HCT116 (cell line): ENCODE measurements around the gene CASP10. TPM values are rescaled to one million over a fixed set of nuclear protein-coding genes. Genes with fewer than 3 reads are reported as not detected.

ENCODE experiments used
- ATAC-seq: fragments of 200-7000 bp; cut with Tn5 transposase; 2 replicates; pipeline ENCODE4 v1.9.1; 2020; ENCODE audit warnings: mild to moderate bottlenecking, moderate library complexity
- BruUV-seq: library from RNA; stranded (reverse); fragments of 400-500 nt; replicated peaks from 2 replicates; lab custom pipeline; 2021; lab: Mats Ljungman, UMichigan
- CTCF ChIA-PET: fragments of 300-600 bp; sonication (Branson Sonifier 250); formaldehyde crosslinking; loops from one replicate; lab custom pipeline; 2021; ENCODE audit warnings: antibody characterized with exemption; lab: Charles Lee
- POLR2A ChIA-PET: fragments of 300-600, 350-600 bp; sonication (Branson Sonifier 250); formaldehyde crosslinking; loops from one replicate; lab custom pipeline; 2021; ENCODE audit warnings: antibody characterized with exemption; lab: Charles Lee
- RAD21 ChIA-PET, 2 experiments: fragments of 300-600 bp; sonication (Branson Sonifier 250); formaldehyde crosslinking; loops; one replicate each; lab custom pipeline; 2023; ENCODE audit warnings: low total read pairs in 2 of 2; ENCODE audit not compliant: uncharacterized antibody in 2 of 2, unreplicated experiment in 2 of 2, low non-redundant PET in 1 of 2; lab: Charles Lee
- DNase-seq: peaks from one replicate; pipeline ENCODE4 v3.0.0-alpha.2; 2010; ENCODE audit warnings: low read depth, low spot score
- H2AFZ ChIP-seq: fragments of 200-600 bp; shearing (Covaris generic), sonication (generic); 2 replicates; pipeline ENCODE4 v1.6.1; 2017; ENCODE audit warnings: low read depth, mixed run types, mixed read lengths, antibody characterized with exemption, low read length; ENCODE audit not compliant: poor library complexity, severe bottlenecking
- H3K27ac ChIP-seq: 2 replicates; pipeline ENCODE4 v1.5.1; 2012; ENCODE audit warnings: low read depth, low read length
- H3K27me3 ChIP-seq: fragments of 200-600 bp; sonication (generic); 2 replicates; pipeline ENCODE4 v1.6.1; 2016; ENCODE audit warnings: mixed run types, low read length, mixed read lengths; ENCODE audit not compliant: insufficient read depth
- H3K36me3 ChIP-seq, 2 experiments: fragments of 200-500 bp in 1 of 2; fragments of 200-600 bp in 1 of 2; sonication (Bioruptor generic) in 1 of 2; sonication (generic) in 1 of 2; 2 replicates each; pipeline versions ENCODE4 v1.5.1 to v1.6.1; 2014 to 2016; ENCODE audit warnings: low read length in 2 of 2, inconsistent platforms in 1 of 2, mixed read lengths in 1 of 2, mixed run types in 1 of 2; ENCODE audit not compliant: insufficient read depth in 2 of 2, control insufficient read depth in 1 of 2
- H3K4me1 ChIP-seq, 2 experiments: fragments of 200-600 bp in 1 of 2; sonication (generic) in 1 of 2; 2 replicates each; pipeline versions ENCODE4 v1.5.1 to v1.6.1; 2012 to 2017; ENCODE audit warnings: low read length in 2 of 2, inconsistent platforms in 1 of 2, mild to moderate bottlenecking in 1 of 2, mixed read lengths in 1 of 2, mixed run types in 1 of 2, moderate library complexity in 1 of 2; ENCODE audit not compliant: insufficient read depth in 2 of 2, control insufficient read depth in 1 of 2
- H3K4me2 ChIP-seq: fragments of 200-600 bp; sonication (generic); 2 replicates; pipeline ENCODE4 v1.6.1; 2017; ENCODE audit warnings: mixed run types, low read length, mixed read lengths
- H3K4me3 ChIP-seq, 2 experiments: fragments of 200-600 bp in 1 of 2; sonication (generic) in 1 of 2; replicated peaks in 1 of 2; 2 replicates each; pipeline ENCODE4 v1.5.1; 2011 to 2016; ENCODE audit warnings: low read length in 2 of 2, control low read depth in 1 of 2, low read depth in 1 of 2, mild to moderate bottlenecking in 1 of 2, mixed read lengths in 1 of 2, mixed run types in 1 of 2
- H3K79me2 ChIP-seq: fragments of 200-600 bp; sonication (generic); 2 replicates; pipeline ENCODE4 v1.6.1; 2017; ENCODE audit warnings: mild to moderate bottlenecking, mixed run types, low read length, moderate library complexity, mixed read lengths; ENCODE audit not compliant: insufficient read depth
- H3K9ac ChIP-seq: fragments of 200-600 bp; sonication (generic); 2 replicates; pipeline ENCODE4 v1.6.1; 2016; ENCODE audit warnings: low read length, mixed read lengths
- H3K9me2 ChIP-seq: fragments of 200-600 bp; sonication (generic), shearing (Covaris generic); 2 replicates; pipeline ENCODE4 v1.6.1; 2017; ENCODE audit warnings: mixed run types, mild to moderate bottlenecking, moderate library complexity; ENCODE audit not compliant: insufficient read depth
- H3K9me3 ChIP-seq, 2 experiments: fragments of 200-500 bp in 1 of 2; fragments of 200-600 bp in 1 of 2; sonication (Bioruptor generic) in 1 of 2; sonication (generic) in 1 of 2; 2 replicates each; pipeline ENCODE4 v1.6.1; 2014 to 2017; ENCODE audit warnings: low read length in 2 of 2, mixed read lengths in 2 of 2, inconsistent platforms in 1 of 2, low read depth in 1 of 2, mild to moderate bottlenecking in 1 of 2, mixed run types in 1 of 2, moderate library complexity in 1 of 2; ENCODE audit not compliant: control insufficient read depth in 1 of 2, insufficient read depth in 1 of 2
- H4K20me1 ChIP-seq: fragments of 200-600 bp; sonication (generic), shearing (Covaris generic); 2 replicates; pipeline ENCODE4 v1.6.1; 2017; ENCODE audit warnings: mixed run types, mild to moderate bottlenecking, moderate library complexity; ENCODE audit not compliant: insufficient read depth
- CBX3 ChIP-seq: IDR thresholded peaks from 2 replicates; pipeline ENCODE4 v1.6.1; 2012; ENCODE audit warnings: low read depth
- ELF1 ChIP-seq: IDR thresholded peaks from 2 replicates; pipeline ENCODE4 v1.6.1; 2012; ENCODE audit warnings: low read depth, borderline replicate concordance
- EZH2 ChIP-seq: fragments of 200-600 bp; sonication (generic); IDR thresholded peaks from 2 replicates; pipeline ENCODE4 v1.6.1; 2017; ENCODE audit warnings: antibody characterized with exemption, mixed run types
- JUND ChIP-seq: IDR thresholded peaks from 2 replicates; pipeline ENCODE4 v1.6.1; 2012
- SP1 ChIP-seq: IDR thresholded peaks from 2 replicates; pipeline ENCODE4 v1.6.1; 2012; ENCODE audit warnings: low read depth
- intact Hi-C: fragments of 100-400 bp; cut with micrococcal nuclease; formaldehyde crosslinking; loops from 2 replicates; pipeline ENCODE4 v1.10.0; 2022
- total RNA-seq: library from RNA; stranded (reverse); gene quantifications from one replicate; pipeline ENCODE4 v1.2.1, GENCODE V29; 2021; ENCODE audit not compliant: unreplicated experiment

CASP10 gene
- total RNA-seq, 1 experiment from 2014 or later, result 2.6 TPM

DNA sequence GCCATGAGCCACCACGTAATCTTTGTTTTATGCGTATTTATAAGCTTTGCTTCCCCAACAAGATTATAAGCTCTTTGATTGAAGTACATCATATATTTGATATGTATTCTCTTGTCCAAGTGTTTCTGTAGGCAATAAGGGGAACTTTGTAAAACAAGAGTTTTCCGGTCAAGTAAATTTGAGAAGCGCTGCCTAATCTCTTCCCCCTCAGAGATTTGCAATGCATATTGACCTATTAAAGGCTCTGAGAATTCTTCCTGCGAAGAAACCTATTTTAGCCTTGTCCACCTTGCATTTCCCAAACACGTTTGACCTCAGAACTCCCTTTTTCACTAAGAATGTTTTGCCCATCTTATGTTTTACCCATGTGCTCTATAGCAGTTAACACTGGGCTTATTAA lies 26.9 kb upstream of the CASP10 start:
- H3K9me3 ChIP-seq, result no peaks in the 10 kb centered on the region
- BruUV-seq, result no TSS peak
- H3K4me1 ChIP-seq, result peaks cover 12 to 43% of the 10 kb centered on the region in 2 experiments
- H3K36me3 ChIP-seq, result peaks cover 0 to 21% of the 10 kb centered on the region in 2 experiments; a peak in 2 of 4 replicates
- no peak for TF ChIP-seq CBX3
- TF ChIP-seq EZH2, result no peak
- no peak for TF ChIP-seq SP1
- intact Hi-C loops, result loop anchor here (10.0 kb wide), 1 partner anchor 211 kb away; no protein-coding TSS in a partner anchor
- ChIA-PET POLR2A (no interaction called here), CTCF (no interaction called here), RAD21 (no interaction called here)
- H3K27ac ChIP-seq, result no peak overlapping the region
- H3K4me2 ChIP-seq, result no peak overlapping the region
- no peak for DNase-seq
- no peaks in the 10 kb centered on the region for H3K27me3 ChIP-seq
- no peak overlapping the region for H3K9ac ChIP-seq
- no peaks in the 10 kb centered on the region for H4K20me1 ChIP-seq
- no peak for ATAC-seq
- H2AFZ ChIP-seq, result no peak overlapping the region
- H3K9me2 ChIP-seq, result no peaks in the 10 kb centered on the region
- H3K4me3 ChIP-seq, result no peak overlapping the region
- no peaks in the 10 kb centered on the region; the same call in 1 of the 2 replicates for H3K79me2 ChIP-seq

DNA sequence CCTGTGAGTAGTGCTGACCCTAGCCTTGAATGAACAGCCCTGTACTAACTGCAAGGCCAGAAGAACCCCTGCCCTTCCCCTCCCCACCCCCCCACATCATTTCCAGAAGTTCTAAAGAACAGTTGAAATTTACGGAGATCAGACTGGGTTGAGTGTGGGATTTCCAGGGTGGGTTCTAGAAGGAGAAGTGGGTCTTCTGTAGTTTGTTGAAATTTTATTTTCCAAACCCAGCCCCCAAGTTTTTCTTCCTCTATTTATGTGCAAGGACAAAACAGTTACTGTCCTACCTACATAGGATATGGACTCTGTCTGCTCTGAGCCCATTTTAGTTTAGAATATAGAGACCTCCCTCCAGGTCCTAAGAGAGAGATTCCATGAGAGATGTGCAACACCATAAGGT lies 26.3 kb upstream of the CASP10 start:
- intact Hi-C loops, result loop anchor here (10.0 kb wide), 1 partner anchor 212 kb away; no protein-coding TSS in a partner anchor
- no peaks in the 10 kb centered on the region for H4K20me1 ChIP-seq
- no peak for TF ChIP-seq ELF1
- no peak for TF ChIP-seq JUND
- TF ChIP-seq, all 23 proteins: peak for 0
- POLR2A ChIA-PET, result interaction anchor here (1.5 kb wide), 1 partner anchor 39 kb away, joined by 3 read pairs; no protein-coding TSS in a partner anchor
- Histone ChIP-seq H3K9me2 (no peaks in the 10 kb centered on the region), H3K4me1 (peaks cover 8 to 36% of the 10 kb centered on the region in 2 experiments), H3K27ac (no peak overlapping the region), H3K79me2 (no peaks in the 10 kb centered on the region; the same call in 1 of the 2 replicates), H3K27me3 (no peaks in the 10 kb centered on the region), H3K9me3 (no peaks in the 10 kb centered on the region), H3K9ac (no peak overlapping the region), H3K4me3 (no peak overlapping the region), H3K4me2 (no peak overlapping the region), H3K36me3 (peaks cover 0 to 21% of the 10 kb centered on the region in 2 experiments; a peak in 2 of 4 replicates), H2AFZ (no peak overlapping the region)
- no TSS peak for BruUV-seq
- DNase-seq (no peak), ATAC-seq (no peak)
- RAD21 ChIA-PET, result no interaction called here
- CTCF ChIA-PET, result interaction anchor here (2.8 kb wide), 1 partner anchor 39 kb away, joined by 30 read pairs; no protein-coding TSS in a partner anchor
